GM12892 (cell line): ENCODE measurements around the gene CACNA1C.

Source experiments
- POLR2A ChIP-seq: IDR thresholded peaks from 2 replicates; pipeline ENCODE4 v1.6.1; 2011; ENCODE audit warnings: low read depth, low read length, control low read depth
- TAF1 ChIP-seq: IDR thresholded peaks from 2 replicates; pipeline ENCODE4 v1.6.1; 2011; ENCODE audit warnings: low read depth, mild to moderate bottlenecking, control low read depth, low read length, borderline replicate concordance

DNA sequence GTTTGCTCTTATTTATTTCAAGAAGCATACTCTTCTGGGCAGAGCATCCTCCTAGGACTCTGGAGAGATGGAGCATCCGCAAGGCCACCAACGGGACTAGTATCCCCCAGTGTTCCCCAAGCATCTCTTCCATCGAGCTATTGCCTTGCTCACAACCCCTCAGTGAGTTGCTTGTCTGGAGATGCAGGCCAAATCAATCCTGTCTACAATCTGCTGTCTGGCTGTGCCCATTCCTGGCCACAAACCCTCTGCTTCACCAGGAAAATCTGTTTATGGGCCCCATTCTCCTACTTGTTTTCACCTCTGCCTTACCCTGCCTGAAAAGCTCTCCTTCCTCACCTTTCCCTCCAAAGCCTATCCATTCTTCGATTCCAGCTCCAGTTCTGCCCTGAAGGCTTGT lies 219.2 kb downstream of the CACNA1C start:
- TF ChIP-seq POLR2A (no peak), TAF1 (no peak)
